GM23248 (cell line): ENCODE results near the gene KCNA10. TPM values are rescaled to one million over a fixed set of nuclear protein-coding genes. Genes with fewer than 3 reads are reported as not detected.

ENCODE experiments used
- DNase-seq: peaks from one replicate; pipeline ENCODE4 v3.0.0-alpha.2; 2015
- H2AFZ ChIP-seq: fragments of 200-600 bp; sonication (generic); 2 replicates; pipeline ENCODE4 v1.6.1; 2016; ENCODE audit warnings: antibody characterized with exemption
- H3F3A ChIP-seq: fragments of 200-600 bp; sonication (generic); 2 replicates; pipeline ENCODE4 v1.6.1; 2016; ENCODE audit warnings: mild to moderate bottlenecking, antibody characterized with exemption, mixed run types; ENCODE audit not compliant: insufficient read depth
- H3K27ac ChIP-seq: fragments of 200-600 bp; sonication (generic); 2 replicates; pipeline ENCODE4 v1.5.1; 2016; ENCODE audit warnings: mild to moderate bottlenecking
- H3K27me3 ChIP-seq: fragments of 200-600 bp; sonication (generic); replicated peaks from 2 replicates; pipeline ENCODE4 v1.6.1; 2016; ENCODE audit warnings: mild to moderate bottlenecking; ENCODE audit not compliant: insufficient read depth
- H3K36me3 ChIP-seq: fragments of 200-600 bp; sonication (generic); 2 replicates; pipeline ENCODE4 v1.6.1; 2016; ENCODE audit warnings: low read depth, mild to moderate bottlenecking
- H3K4me1 ChIP-seq: fragments of 200-600 bp; sonication (generic); 2 replicates; pipeline ENCODE4 v1.6.1; 2016; ENCODE audit warnings: mild to moderate bottlenecking; ENCODE audit not compliant: insufficient read depth
- H3K4me2 ChIP-seq: fragments of 200-600 bp; sonication (generic); one replicate; pipeline ENCODE4 v1.6.1; 2016; ENCODE audit warnings: mild to moderate bottlenecking; ENCODE audit not compliant: unreplicated experiment
- H3K4me3 ChIP-seq: fragments of 200-600 bp; sonication (generic); 2 replicates; pipeline ENCODE4 v1.5.1; 2016; ENCODE audit warnings: mild to moderate bottlenecking
- H3K79me2 ChIP-seq: fragments of 200-600 bp; sonication (generic); 2 replicates; pipeline ENCODE4 v1.6.1; 2016; ENCODE audit warnings: mild to moderate bottlenecking; ENCODE audit not compliant: insufficient read depth
- H3K9ac ChIP-seq: fragments of 200-600 bp; sonication (generic); 2 replicates; pipeline ENCODE4 v1.6.1; 2016; ENCODE audit warnings: mild to moderate bottlenecking
- H3K9me2 ChIP-seq: fragments of 200-600 bp; sonication (generic); 2 replicates; pipeline ENCODE4 v1.6.1; 2016; ENCODE audit warnings: mixed run types, mild to moderate bottlenecking, moderate library complexity; ENCODE audit not compliant: insufficient read depth
- H3K9me3 ChIP-seq: fragments of 200-600 bp; sonication (generic); one replicate; pipeline ENCODE4 v1.6.1; 2017; ENCODE audit warnings: low read depth
- H4K20me1 ChIP-seq: fragments of 200-600 bp; sonication (generic); 2 replicates; pipeline ENCODE4 v1.6.0; 2016; ENCODE audit not compliant: insufficient read depth
- EZH2 ChIP-seq: fragments of 200-600 bp; sonication (generic); IDR thresholded peaks from 2 replicates; pipeline ENCODE4 v1.6.1; 2018; ENCODE audit warnings: antibody characterized with exemption, mild to moderate bottlenecking; ENCODE audit not compliant: insufficient read depth, poor library complexity, severe bottlenecking
- EZH2phosphoT487 ChIP-seq: fragments of 200-600 bp; sonication (generic); IDR thresholded peaks from 2 replicates; pipeline ENCODE4 v1.6.1; 2018; ENCODE audit warnings: antibody characterized with exemption, moderate library complexity, mild to moderate bottlenecking, low read depth; ENCODE audit not compliant: insufficient read depth
- WGBS, 2 experiments: methylation state at CpG; one replicate each; pipeline ENCODE4 v1.1.6; 2015 to 2017; ENCODE audit warnings: low lambda C conversion rate in 2 of 2, low coverage in 1 of 2; ENCODE audit errors: missing lambda C conversion rate in 2 of 2; 5-methylcytosine and 5-hydroxymethylcytosine counted together
- in situ Hi-C: fragments of 300-500 bp; cut with MboI; formaldehyde crosslinking; loops from 2 replicates; pipeline ENCODE4 v1.15.0; 2020
- polyA plus RNA-seq: library from polyadenylated mRNA; unstranded; fragments of >200 nt; fragmentation: Nextera tagmentation; extraction: Ambion mirVana; gene quantifications from 2 replicates; pipeline ENCODE4 v1.2.1, GENCODE V29; 2016
- total RNA-seq: library from RNA; depleted of rRNA; stranded (reverse); fragments of >200 nt; shearing (Covaris generic); gene quantifications from 2 replicates; pipeline ENCODE4 v1.2.3, GENCODE V29; 2014

KCNA10 gene
- total and polyA plus RNA-seq, 2 experiments from 2014 or later: not detected

DNA sequence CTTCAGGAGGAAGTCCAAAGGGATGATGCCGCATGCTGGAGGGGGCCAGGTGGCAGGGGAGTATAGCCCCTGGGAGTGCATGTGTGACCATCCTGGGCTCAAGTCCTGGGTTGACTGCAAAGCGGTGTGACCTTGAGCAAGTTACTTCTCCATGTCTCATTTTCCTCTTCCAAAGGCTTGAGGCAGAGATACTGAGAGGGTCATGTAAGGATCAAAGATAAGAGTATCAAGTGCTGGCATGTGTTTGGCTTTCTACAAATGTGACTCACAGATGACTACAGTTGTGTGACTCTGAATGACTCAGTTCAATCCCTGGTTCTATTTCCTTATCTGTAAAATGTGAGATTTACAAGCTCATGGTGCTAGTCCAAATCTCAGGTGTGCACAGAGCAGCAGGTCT, 41.9 kb downstream of the KCNA10 start:
- Histone ChIP-seq H3K9ac (no peak overlapping the region), H3K36me3 (no peaks in the 10 kb centered on the region), H3K79me2 (no peaks in the 10 kb centered on the region), H3K4me3 (no peak overlapping the region), H3K4me1 (peaks cover 13% of the 10 kb centered on the region), H3K9me3 (no peaks in the 10 kb centered on the region), H3K9me2 (no peaks in the 10 kb centered on the region), H2AFZ (no peak overlapping the region), H4K20me1 (no peaks in the 10 kb centered on the region), H3K27me3 (0 out of 2 replicates have a peak, but pooled peaks cover 3% of the 10 kb centered on the region), H3K27ac (no peak overlapping the region), H3K4me2 (no peak overlapping the region), H3F3A (no peaks in the 10 kb centered on the region; the same call in 1 of the 2 replicates)
- WGBS, 2 experiments: 92 to 97% methylated on average over 2 of the region's 2 CpGs
- in situ Hi-C loops: no loop called here
- TF ChIP-seq EZH2phosphoT487 (no peak), EZH2 (no peak)
- DNase-seq: peak; percentile 86

DNA sequence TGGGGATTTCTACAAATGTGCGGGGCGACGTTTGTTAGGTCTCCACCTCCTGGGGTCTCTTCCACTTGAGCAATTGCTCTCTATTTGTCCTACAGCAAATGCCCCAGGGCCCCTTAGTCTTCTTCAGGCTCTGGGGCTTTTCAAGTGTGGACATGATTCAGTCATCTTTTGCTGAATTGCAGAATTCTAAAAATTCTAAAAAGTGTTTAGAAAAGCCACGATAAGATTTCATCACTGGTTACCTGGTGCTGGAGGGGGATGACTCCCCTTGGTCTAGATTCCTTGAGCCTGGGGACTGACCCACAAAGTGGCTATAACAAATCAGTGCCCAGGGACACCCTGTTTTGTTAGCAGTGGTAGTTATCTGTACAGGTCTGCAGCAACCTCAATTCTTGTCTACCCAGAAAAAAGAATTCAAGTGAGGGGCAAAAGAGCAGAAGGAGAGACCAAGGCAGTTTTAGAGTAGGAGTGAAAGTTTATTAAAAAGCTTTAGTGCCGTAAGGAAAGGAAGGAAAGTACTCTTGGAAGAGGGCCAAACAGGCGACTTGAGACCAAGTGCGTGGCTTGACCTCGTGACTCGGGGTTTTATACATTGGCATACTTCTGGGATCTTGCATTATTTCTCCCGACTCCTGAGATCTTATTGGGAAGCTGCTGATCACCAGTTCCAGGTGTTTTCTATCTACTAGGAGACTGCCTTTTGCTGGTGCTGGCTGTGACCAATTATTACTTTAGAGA, 42.8 kb downstream of the KCNA10 start:
- TF ChIP-seq EZH2 (no peak), EZH2phosphoT487 (no peak)
- H3F3A ChIP-seq: no peaks in the 10 kb centered on the region
- in situ Hi-C loops: no loop called here
- H3K9me2 ChIP-seq: no peaks in the 10 kb centered on the region
- no peaks in the 10 kb centered on the region for H4K20me1 ChIP-seq
- no peak overlapping the region for H2AFZ ChIP-seq
- no peak overlapping the region for H3K4me2 ChIP-seq
- DNase-seq: no peak
- H3K4me3 ChIP-seq: no peak overlapping the region
- peaks cover 12% of the 10 kb centered on the region for H3K4me1 ChIP-seq
- no peaks in the 10 kb centered on the region for H3K9me3 ChIP-seq
- H3K27me3 ChIP-seq: no peaks in the 10 kb centered on the region
- H3K79me2 ChIP-seq: no peaks in the 10 kb centered on the region
- H3K9ac ChIP-seq: no peak overlapping the region
- no peak overlapping the region for H3K27ac ChIP-seq
- 65 to 68% methylated on average over 10 of the region's 10 CpGs for WGBS, 2 experiments
- no peaks in the 10 kb centered on the region for H3K36me3 ChIP-seq

DNA sequence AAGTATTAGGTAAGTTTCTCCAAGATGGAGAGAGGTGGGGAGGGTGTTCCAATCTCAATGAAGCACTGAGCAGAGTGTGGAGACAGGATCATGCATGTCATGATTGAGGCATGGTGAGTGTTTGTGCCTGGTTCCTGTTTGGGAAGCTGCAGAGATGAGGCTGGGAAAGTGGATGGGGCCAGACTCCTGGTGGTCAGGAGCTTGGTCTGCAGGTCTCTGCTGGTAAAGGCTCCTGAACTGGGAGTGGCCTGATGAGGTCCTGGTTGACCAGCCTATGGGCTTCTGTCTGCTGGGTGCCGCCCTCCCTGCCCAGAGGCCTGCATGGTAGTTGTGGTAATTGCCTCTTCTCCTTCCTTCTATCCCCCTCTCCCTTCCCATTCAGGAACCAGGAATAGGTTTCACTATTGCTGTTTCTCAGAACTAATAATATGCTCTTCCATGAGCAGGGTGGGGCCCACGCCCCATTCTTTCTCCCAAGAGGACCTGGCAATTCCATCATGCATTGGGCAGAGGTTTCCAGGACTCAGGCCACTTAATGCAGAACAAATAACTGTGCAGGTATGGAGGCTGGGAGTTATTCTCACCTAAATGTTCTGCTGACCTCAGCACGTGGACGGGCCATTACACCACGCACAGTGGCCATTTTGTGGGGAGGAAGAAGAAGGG, 43.5 kb downstream of the KCNA10 start:
- no peaks in the 10 kb centered on the region for H3K9me3 ChIP-seq
- no peaks in the 10 kb centered on the region for H3K9me2 ChIP-seq
- H3K4me3 ChIP-seq: no peak overlapping the region
- in situ Hi-C loops: no loop called here
- no peaks in the 10 kb centered on the region for H4K20me1 ChIP-seq
- DNase-seq: no peak
- TF ChIP-seq EZH2 (no peak), EZH2phosphoT487 (no peak)
- no peaks in the 10 kb centered on the region for H3K27me3 ChIP-seq
- H3K9ac ChIP-seq: no peak overlapping the region
- no peak overlapping the region for H3K4me2 ChIP-seq
- 96 to 99% methylated on average over 5 of the region's 5 CpGs for WGBS, 2 experiments
- no peaks in the 10 kb centered on the region for H3F3A ChIP-seq
- H3K79me2 ChIP-seq: no peaks in the 10 kb centered on the region
- H2AFZ ChIP-seq: no peak overlapping the region
- H3K27ac ChIP-seq: no peak overlapping the region
- H3K4me1 ChIP-seq: peaks cover 12% of the 10 kb centered on the region
- H3K36me3 ChIP-seq: no peaks in the 10 kb centered on the region

DNA sequence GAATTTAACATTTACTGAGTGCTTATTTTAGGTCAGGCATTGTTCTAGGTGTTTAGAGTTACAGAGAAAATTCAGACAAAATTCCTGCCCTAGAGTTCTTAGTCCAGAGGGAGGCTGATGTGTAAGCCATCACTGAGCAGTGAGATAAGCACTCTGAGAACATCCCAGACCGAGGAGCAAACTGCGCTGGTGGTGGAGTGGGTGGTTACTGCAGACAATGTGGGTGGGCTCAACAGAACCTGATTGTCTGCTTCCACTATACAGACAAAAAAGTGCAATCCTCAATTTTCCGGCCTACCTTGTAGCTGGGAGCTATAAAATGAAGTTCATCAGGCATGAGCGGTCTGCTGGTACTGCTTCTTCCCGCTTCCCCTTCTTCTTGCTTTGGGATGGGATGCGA, 44.5 kb downstream of the KCNA10 start:
- H3K27me3 ChIP-seq: no peaks in the 10 kb centered on the region
- no peaks in the 10 kb centered on the region for H3F3A ChIP-seq
- H3K4me2 ChIP-seq: no peak overlapping the region
- peaks cover 12% of the 10 kb centered on the region for H3K4me1 ChIP-seq
- no peak for DNase-seq
- H3K4me3 ChIP-seq: no peak overlapping the region
- no peaks in the 10 kb centered on the region for H3K36me3 ChIP-seq
- H4K20me1 ChIP-seq: no peaks in the 10 kb centered on the region
- WGBS, 2 experiments: 92 to 94% methylated on average over 6 of the region's 6 CpGs
- H3K9ac ChIP-seq: no peak overlapping the region
- no peaks in the 10 kb centered on the region for H3K9me3 ChIP-seq
- no peaks in the 10 kb centered on the region for H3K9me2 ChIP-seq
- in situ Hi-C loops: no loop called here
- H3K79me2 ChIP-seq: no peaks in the 10 kb centered on the region
- TF ChIP-seq EZH2phosphoT487 (no peak), EZH2 (no peak)
- H2AFZ ChIP-seq: no peak overlapping the region
- no peak overlapping the region for H3K27ac ChIP-seq
